ENCODE data around the gene B3GAT2. TPM values are rescaled to one million over a fixed set of nuclear protein-coding genes. Genes with fewer than 3 reads are reported as not detected.

Gene B3GAT2
- total and polyA plus RNA-seq, 2 donors (not counting 1 experiment from before 2014, with no cell fraction given) = not detected

- H3K79me2 ChIP-seq (ENCODE audit: control insufficient read depth, insufficient read depth, low read length) = no peaks in the 10 kb centered on the region
- no peaks in the 10 kb centered on the region for H3K9me3 ChIP-seq (ENCODE audit: control insufficient read depth, insufficient read depth, low read depth, low read length)
- H3K9ac ChIP-seq (ENCODE audit: insufficient read depth, low read length) = no peak overlapping the region
- no peak overlapping the region for H3K4me3 ChIP-seq (replicated peaks in 1 of 4; ENCODE audit: control extremely low read depth in 1 of 4, insufficient read depth in 1 of 4, low read depth in 3 of 4, low read length in 4 of 4)
- H3K27ac ChIP-seq (ENCODE audit: insufficient read depth, low read length) = no peak overlapping the region
- H3K36me3 ChIP-seq (ENCODE audit: control insufficient read depth, insufficient read depth, low read length) = no peaks in the 10 kb centered on the region
- H3K4me1 ChIP-seq (ENCODE audit: control insufficient read depth, extremely low read depth, insufficient read depth, low read length) = no peaks in the 10 kb centered on the region
- H4K20me1 ChIP-seq (ENCODE audit: control insufficient read depth, extremely low read depth, insufficient read depth, low read length) = no peaks in the 10 kb centered on the region
- DNase-seq (ENCODE audit: low read depth in 2 of 2) = no peak
- H2AFZ ChIP-seq (ENCODE audit: low read length) = no peak overlapping the region
- H3K27me3 ChIP-seq (ENCODE audit: control insufficient read depth, insufficient read depth, low read length) = no peaks in the 10 kb centered on the region
- TF ChIP-seq CTCF (conservative IDR thresholded peaks at IDR 0.05 in 1 of 2, IDR thresholded peaks at IDR 0.05 in 1 of 2; ENCODE audit: low read depth in 1 of 2, low read length in 2 of 2) = no peak
- no peak overlapping the region for H3K4me2 ChIP-seq (ENCODE audit: extremely low read depth, insufficient read depth, low read length)
Observed at GRCh38 chr6:70991253-70991652, 34.4 kb upstream of the B3GAT2 start.

- H3K4me1 ChIP-seq (ENCODE audit: control insufficient read depth, extremely low read depth, insufficient read depth, low read length) = no peaks in the 10 kb centered on the region
- no peaks in the 10 kb centered on the region for H3K79me2 ChIP-seq (ENCODE audit: control insufficient read depth, insufficient read depth, low read length)
- H3K27ac ChIP-seq (ENCODE audit: insufficient read depth, low read length) = no peak overlapping the region
- no peak overlapping the region for H3K4me2 ChIP-seq (ENCODE audit: extremely low read depth, insufficient read depth, low read length)
- H3K4me3 ChIP-seq (replicated peaks in 1 of 4; ENCODE audit: control extremely low read depth in 1 of 4, insufficient read depth in 1 of 4, low read depth in 3 of 4, low read length in 4 of 4) = no peak overlapping the region
- no peak for DNase-seq (ENCODE audit: low read depth in 2 of 2)
- no peaks in the 10 kb centered on the region for H3K27me3 ChIP-seq (ENCODE audit: control insufficient read depth, insufficient read depth, low read length)
- no peak overlapping the region for H2AFZ ChIP-seq (ENCODE audit: low read length)
- no peak overlapping the region for H3K9ac ChIP-seq (ENCODE audit: insufficient read depth, low read length)
- no peaks in the 10 kb centered on the region for H3K36me3 ChIP-seq (ENCODE audit: control insufficient read depth, insufficient read depth, low read length)
- H3K9me3 ChIP-seq (ENCODE audit: control insufficient read depth, insufficient read depth, low read depth, low read length) = no peaks in the 10 kb centered on the region
- TF ChIP-seq CTCF (conservative IDR thresholded peaks at IDR 0.05 in 1 of 2, IDR thresholded peaks at IDR 0.05 in 1 of 2; ENCODE audit: low read depth in 1 of 2, low read length in 2 of 2) = no peak
- no peaks in the 10 kb centered on the region for H4K20me1 ChIP-seq (ENCODE audit: control insufficient read depth, extremely low read depth, insufficient read depth, low read length)
Observed at GRCh38 chr6:70985156-70985555, 28.3 kb upstream of the B3GAT2 start.

- no peaks in the 10 kb centered on the region for H3K79me2 ChIP-seq (ENCODE audit: control insufficient read depth, insufficient read depth, low read length)
- TF ChIP-seq EZH2 (IDR thresholded peaks at IDR 0.05; ENCODE audit: low read length, missing control alignments) (no peak), CTCF (conservative IDR thresholded peaks at IDR 0.05 in 1 of 2, IDR thresholded peaks at IDR 0.05 in 1 of 2; ENCODE audit: low read depth in 1 of 2, low read length in 2 of 2) (no peak)
- H2AFZ ChIP-seq (ENCODE audit: low read length) = no peak overlapping the region
- H3K27me3 ChIP-seq (ENCODE audit: control insufficient read depth, insufficient read depth, low read length) = no peaks in the 10 kb centered on the region
- H3K4me3 ChIP-seq (replicated peaks in 1 of 4; ENCODE audit: control extremely low read depth in 1 of 4, insufficient read depth in 1 of 4, low read depth in 3 of 4, low read length in 4 of 4) = no peak overlapping the region
- no peaks in the 10 kb centered on the region for H3K36me3 ChIP-seq (ENCODE audit: control insufficient read depth, insufficient read depth, low read length)
- no peak overlapping the region for H3K4me2 ChIP-seq (ENCODE audit: extremely low read depth, insufficient read depth, low read length)
- no peaks in the 10 kb centered on the region for H3K9me3 ChIP-seq (ENCODE audit: control insufficient read depth, insufficient read depth, low read depth, low read length)
- no peak overlapping the region for H3K9ac ChIP-seq (ENCODE audit: insufficient read depth, low read length)
- DNase-seq (ENCODE audit: low read depth in 2 of 2) = no peak
- no peaks in the 10 kb centered on the region for H3K4me1 ChIP-seq (ENCODE audit: control insufficient read depth, extremely low read depth, insufficient read depth, low read length)
- no peak overlapping the region for H3K27ac ChIP-seq (ENCODE audit: insufficient read depth, low read length)
- H4K20me1 ChIP-seq (ENCODE audit: control insufficient read depth, extremely low read depth, insufficient read depth, low read length) = no peaks in the 10 kb centered on the region
Observed at GRCh38 chr6:70982747-70983146, 25.9 kb upstream of the B3GAT2 start.
